PFSK-1 (cell line): ENCODE measurements around the gene SLC38A6.

Source experiments
- FOXP2 ChIP-seq: optimal IDR thresholded peaks from 2 replicates; pipeline ENCODE3; 2011; ENCODE audit warnings: borderline replicate concordance, control low read depth, inconsistent platforms; ENCODE audit not compliant: insufficient read depth; ENCODE audit errors: extremely low read length, extremely low read depth
- POLR2AphosphoS5 ChIP-seq: IDR thresholded peaks from 2 replicates; pipeline ENCODE4 v1.6.1; 2012; ENCODE audit warnings: low read depth, mild to moderate bottlenecking, control low read depth, low read length, moderate library complexity
- TAF1 ChIP-seq: IDR thresholded peaks from 2 replicates; pipeline ENCODE4 v1.6.1; 2012; ENCODE audit warnings: low read length, control low read depth, borderline replicate concordance; ENCODE audit not compliant: insufficient read depth
- TF ChIP-seq, protein P1 (sequence below), 2 experiments: IDR thresholded peaks; 2 replicates each; pipeline versions ENCODE4 v1.6.1 to v1.8.0; 2011 to 2012; ENCODE audit warnings: low read depth in 2 of 2, low read length in 2 of 2, control low read depth in 1 of 2, inconsistent platforms in 1 of 2, mild to moderate bottlenecking in 1 of 2, moderate library complexity in 1 of 2; ENCODE audit not compliant: insufficient read depth in 1 of 2

DNA sequence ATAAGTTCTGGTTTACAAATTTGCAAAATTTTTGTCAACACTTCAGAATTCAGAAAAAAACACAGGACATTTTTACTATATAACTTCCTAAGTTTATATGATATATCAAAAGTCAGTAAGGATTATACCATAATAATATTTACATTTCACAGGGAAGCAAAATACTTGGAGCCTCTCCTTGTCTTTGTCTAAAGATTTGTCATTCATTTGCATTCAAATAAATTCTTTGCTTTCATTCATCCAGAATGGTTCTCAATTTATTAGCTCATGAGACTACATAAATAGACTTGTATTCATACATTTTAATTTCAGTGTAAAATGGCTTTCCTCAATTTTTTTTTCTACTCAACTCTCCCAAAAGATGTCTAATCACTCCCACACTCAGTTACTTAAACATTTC is 96.4 kb downstream of the SLC38A6 start:
- TF ChIP-seq TAF1 (no peak), FOXP2 (no peak), POLR2AphosphoS5 (no peak)
- TF ChIP-seq, protein P1, sequence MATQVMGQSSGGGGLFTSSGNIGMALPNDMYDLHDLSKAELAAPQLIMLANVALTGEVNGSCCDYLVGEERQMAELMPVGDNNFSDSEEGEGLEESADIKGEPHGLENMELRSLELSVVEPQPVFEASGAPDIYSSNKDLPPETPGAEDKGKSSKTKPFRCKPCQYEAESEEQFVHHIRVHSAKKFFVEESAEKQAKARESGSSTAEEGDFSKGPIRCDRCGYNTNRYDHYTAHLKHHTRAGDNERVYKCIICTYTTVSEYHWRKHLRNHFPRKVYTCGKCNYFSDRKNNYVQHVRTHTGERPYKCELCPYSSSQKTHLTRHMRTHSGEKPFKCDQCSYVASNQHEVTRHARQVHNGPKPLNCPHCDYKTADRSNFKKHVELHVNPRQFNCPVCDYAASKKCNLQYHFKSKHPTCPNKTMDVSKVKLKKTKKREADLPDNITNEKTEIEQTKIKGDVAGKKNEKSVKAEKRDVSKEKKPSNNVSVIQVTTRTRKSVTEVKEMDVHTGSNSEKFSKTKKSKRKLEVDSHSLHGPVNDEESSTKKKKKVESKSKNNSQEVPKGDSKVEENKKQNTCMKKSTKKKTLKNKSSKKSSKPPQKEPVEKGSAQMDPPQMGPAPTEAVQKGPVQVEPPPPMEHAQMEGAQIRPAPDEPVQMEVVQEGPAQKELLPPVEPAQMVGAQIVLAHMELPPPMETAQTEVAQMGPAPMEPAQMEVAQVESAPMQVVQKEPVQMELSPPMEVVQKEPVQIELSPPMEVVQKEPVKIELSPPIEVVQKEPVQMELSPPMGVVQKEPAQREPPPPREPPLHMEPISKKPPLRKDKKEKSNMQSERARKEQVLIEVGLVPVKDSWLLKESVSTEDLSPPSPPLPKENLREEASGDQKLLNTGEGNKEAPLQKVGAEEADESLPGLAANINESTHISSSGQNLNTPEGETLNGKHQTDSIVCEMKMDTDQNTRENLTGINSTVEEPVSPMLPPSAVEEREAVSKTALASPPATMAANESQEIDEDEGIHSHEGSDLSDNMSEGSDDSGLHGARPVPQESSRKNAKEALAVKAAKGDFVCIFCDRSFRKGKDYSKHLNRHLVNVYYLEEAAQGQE (IDR thresholded peaks at IDR 0.05; ENCODE audit: insufficient read depth in 1 of 2, low read depth in 2 of 2, low read length in 2 of 2), result no peak
